K562 (cell line): Measurements from ENCODE around the gene WDR47. TPM values are rescaled to one million over a fixed set of nuclear protein-coding genes. Genes with fewer than 3 reads are reported as not detected.

ENCODE experiments used
- CBFA2T2 ChIP-seq: fragments of 450-650 bp; conservative IDR thresholded peaks from 2 replicates; pipeline ENCODE4 v1.6.1; 2017; ENCODE audit warnings: mild to moderate bottlenecking
- CC2D1A ChIP-seq: fragments of 450-650 bp; IDR thresholded peaks from 2 replicates; pipeline ENCODE4 v1.6.1; 2017; ENCODE audit warnings: mild to moderate bottlenecking
- EZH2 ChIP-seq: IDR thresholded peaks from 2 replicates; pipeline ENCODE4 v1.6.1; 2012; ENCODE audit warnings: low read depth, mild to moderate bottlenecking, inconsistent platforms, low read length, borderline replicate concordance
- FOXA1 ChIP-seq: fragments of 450-650 bp; IDR thresholded peaks from 2 replicates; pipeline ENCODE4 v1.6.1; 2016; ENCODE audit warnings: mild to moderate bottlenecking, borderline replicate concordance
- HDAC2 ChIP-seq: fragments of 450-650 bp; IDR thresholded peaks from 2 replicates; pipeline ENCODE4 v1.6.1; 2016; ENCODE audit warnings: mild to moderate bottlenecking
- HMG20B ChIP-seq: fragments of 250-450 bp; sonication (Bioruptor Pico); IDR thresholded peaks from 2 replicates; pipeline ENCODE4 v1.5.0; 2021; ENCODE audit warnings: mild to moderate bottlenecking
- KHSRP ChIP-seq: fragments of 450-650 bp; IDR thresholded peaks from 2 replicates; pipeline ENCODE4 v1.6.1; 2017
- KLF13 ChIP-seq: fragments of 450-650 bp; IDR thresholded peaks from 2 replicates; pipeline ENCODE4 v1.6.1; 2016; ENCODE audit warnings: missing genetic modification characterization, low read depth, mild to moderate bottlenecking, missing compliant biosample characterization, moderate library complexity, borderline replicate concordance
- NEUROD1 ChIP-seq: fragments of 150-350 bp; IDR thresholded peaks from 2 replicates; pipeline ENCODE4 v1.6.1; 2014; ENCODE audit warnings: borderline replicate concordance, low read length, low read depth; ENCODE audit not compliant: partially characterized antibody
- PCBP1 ChIP-seq: fragments of 200-400 bp; formaldehyde crosslinking; IDR thresholded peaks from 2 replicates; pipeline ENCODE4 v1.6.1; 2018; ENCODE audit warnings: mild to moderate bottlenecking, low read depth, low read length; ENCODE audit not compliant: poor library complexity, severe bottlenecking
- SIN3B ChIP-seq: fragments of 450-650 bp; IDR thresholded peaks from 2 replicates; pipeline ENCODE4 v1.6.1; 2017; ENCODE audit warnings: low read depth, mild to moderate bottlenecking, moderate library complexity
- SMARCA4 ChIP-seq: fragments of 450-650 bp; IDR thresholded peaks from 2 replicates; pipeline ENCODE4 v1.6.1; 2016
- TEAD1 ChIP-seq, 2 experiments: fragments of 450-650 bp in 1 of 2; sonication (generic) in 1 of 2; formaldehyde crosslinking; IDR thresholded peaks; 2 replicates each; pipeline versions ENCODE4 v1.4.0 to v1.8.0; 2020 to 2022; ENCODE audit warnings: mild to moderate bottlenecking in 2 of 2, missing genetic modification reagents in 1 of 2
- ZNF121 ChIP-seq: sonication (generic); formaldehyde crosslinking; conservative IDR thresholded peaks from 2 replicates; pipeline ENCODE4 v1.8.0; 2022; ENCODE audit warnings: missing genetic modification reagents
- ZSCAN32 ChIP-seq: fragments of 450-650 bp; formaldehyde crosslinking; IDR thresholded peaks from 2 replicates; pipeline ENCODE4 v1.4.0; 2020; ENCODE audit warnings: mild to moderate bottlenecking, moderate library complexity
- ZZZ3 ChIP-seq: fragments of 450-650 bp; IDR thresholded peaks from 2 replicates; pipeline ENCODE4 v1.6.1; 2016; ENCODE audit warnings: antibody characterized with exemption, mild to moderate bottlenecking, moderate library complexity
- polyA plus RNA-seq, 8 experiments: library from polyadenylated mRNA; depleted of rRNA in 4 of 8; stranded (reverse) in 5 of 8; unstranded in 3 of 8; fragments of >200 nt; fragmentation: Nextera tagmentation in 2 of 8; fragmentation: Illumina TruSeq in 1 of 8; extraction: Ambion mirVana in 2 of 8; extraction: Trizol in 1 of 8; gene quantifications; 2 replicates each; pipeline versions ENCODE4 v1.2.1 to v1.2.3, GENCODE V29; 2011 to 2014; ENCODE audit warnings: inconsistent platforms in 1 of 8, missing spikeins in 1 of 8
- total RNA-seq, 7 experiments: library from RNA; depleted of rRNA in 6 of 7; stranded (reverse); fragments of >200 nt in 6 of 7; fragmentation: Illumina TruSeq in 2 of 7; extraction: Trizol in 2 of 7; gene quantifications; 2 replicates each; pipeline versions ENCODE4 v1.2.1 to v1.2.3, GENCODE V29; 2011 to 2021; ENCODE audit warnings: low replicate concordance in 1 of 7
- TF ChIP-seq, protein P1 (sequence below), 2 experiments: IDR thresholded peaks; 2 replicates each; pipeline ENCODE4 v1.6.1; 2011; ENCODE audit warnings: borderline replicate concordance in 1 of 2, control low read depth in 1 of 2, low read depth in 1 of 2, low read length in 1 of 2, mild to moderate bottlenecking in 1 of 2, mixed read lengths in 1 of 2, moderate library complexity in 1 of 2; ENCODE audit not compliant: insufficient read depth in 1 of 2, insufficient read length in 1 of 2, poor library complexity in 1 of 2, severe bottlenecking in 1 of 2; ENCODE audit errors: extremely low read depth in 1 of 2
- TF ChIP-seq, protein P2 (sequence below), 2 experiments: IDR thresholded peaks in 1 of 2; conservative IDR thresholded peaks in 1 of 2; 2 replicates each; pipeline ENCODE4 v1.6.1; 2016; ENCODE audit warnings: low read depth in 2 of 2, mild to moderate bottlenecking in 1 of 2, missing compliant biosample characterization in 1 of 2, missing genetic modification characterization in 1 of 2, moderate library complexity in 1 of 2
- TF ChIP-seq, protein P3 (sequence below): sonication (generic); formaldehyde crosslinking; IDR thresholded peaks from 2 replicates; pipeline ENCODE4 v1.8.1; 2023; ENCODE audit warnings: mild to moderate bottlenecking, missing genetic modification reagents
- TF ChIP-seq, protein P4 (sequence below): fragments of 450-650 bp; IDR thresholded peaks from 2 replicates; pipeline ENCODE4 v1.6.1; 2016; ENCODE audit warnings: missing biosample characterization, missing genetic modification characterization

WDR47 gene
- total and polyA plus RNA-seq, 9 of the 15 experiments (the other 6 are each of a cell fraction or from before 2014, with no cell fraction given) = 1.3 to 10.1 (median 4.9) TPM

DNA sequence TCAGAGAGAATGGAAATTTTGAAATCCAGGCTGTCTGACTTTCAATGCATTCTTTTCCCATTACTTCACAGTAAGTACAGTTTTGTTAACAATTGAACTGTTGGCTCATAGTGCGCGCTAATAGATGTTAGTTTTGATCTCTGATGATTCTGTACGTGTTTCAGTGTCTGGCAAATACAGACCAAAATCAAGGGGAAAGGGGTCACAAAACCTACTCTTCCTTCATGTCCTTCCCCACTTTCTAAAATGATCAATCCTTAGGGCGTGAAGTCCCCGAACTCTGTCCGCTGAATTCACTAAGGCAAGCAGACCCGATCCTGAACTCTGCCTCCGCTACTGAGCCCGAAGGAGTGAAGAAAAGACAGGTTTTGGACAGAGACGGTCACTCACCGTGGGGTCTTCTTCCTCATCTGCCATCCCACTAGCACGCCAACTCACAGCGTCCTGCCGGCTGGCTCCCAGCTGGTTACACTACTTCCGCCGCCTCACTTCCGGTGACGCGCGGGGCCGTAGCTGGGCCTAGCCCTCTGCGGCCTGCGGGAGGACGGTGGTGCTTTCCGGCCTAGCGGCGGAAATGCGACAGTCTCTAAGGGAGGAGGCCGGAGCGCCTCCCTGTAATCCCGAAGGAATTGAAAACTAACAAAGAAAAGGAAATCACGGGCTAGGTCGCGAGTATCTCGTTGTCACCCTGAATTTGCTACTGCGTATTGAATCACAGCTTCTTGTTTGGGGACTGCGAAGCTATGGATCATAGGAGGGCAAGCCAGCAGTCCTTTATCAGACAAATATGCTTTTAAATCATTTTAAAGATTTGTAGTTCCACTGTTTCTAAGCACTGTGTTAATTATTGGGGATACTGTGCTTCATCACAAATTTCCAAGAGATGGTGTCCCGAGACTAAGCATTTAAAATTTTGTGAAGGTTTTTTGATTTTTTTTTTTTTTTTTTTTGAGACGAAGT lies 33.9 kb upstream of the WDR47 start, which contains the start of gene TAF13 (continued):
- TF ChIP-seq, protein P1, sequence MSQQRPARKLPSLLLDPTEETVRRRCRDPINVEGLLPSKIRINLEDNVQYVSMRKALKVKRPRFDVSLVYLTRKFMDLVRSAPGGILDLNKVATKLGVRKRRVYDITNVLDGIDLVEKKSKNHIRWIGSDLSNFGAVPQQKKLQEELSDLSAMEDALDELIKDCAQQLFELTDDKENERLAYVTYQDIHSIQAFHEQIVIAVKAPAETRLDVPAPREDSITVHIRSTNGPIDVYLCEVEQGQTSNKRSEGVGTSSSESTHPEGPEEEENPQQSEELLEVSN (IDR thresholded peaks at IDR 0.05; ENCODE audit: borderline replicate concordance in 1 of 2, extremely low read depth in 1 of 2, insufficient read depth in 1 of 2, insufficient read length in 1 of 2, low read depth in 1 of 2, low read length in 1 of 2, poor library complexity in 1 of 2, severe bottlenecking in 1 of 2) = peak in 1 of 2 experiments; percentile 52
- TF ChIP-seq CC2D1A (peak; percentile 47; the same call in 1 of the 2 replicates), HDAC2 (peak; percentile 96), SIN3B (peak; percentile 86), ZNF121 (CRISPR knock-in tag) (no peak), EZH2 (no peak), FOXA1 (no peak), ZSCAN32 (CRISPR knock-in tag) (no peak), NEUROD1 (no peak), SMARCA4 (0 out of 2 replicates have a peak, but pooled peaks have one; percentile 7), KHSRP (no peak), CBFA2T2 (no peak), PCBP1 (no peak), TEAD1 (CRISPR knock-in tag; IDR thresholded peaks at IDR 0.05) (peak in 1 of 2 experiments; percentile 42; a peak in 2 of 4 replicates), KLF13 (0 out of 2 replicates have a peak, but pooled peaks have one; percentile 25), HMG20B (CRISPR knock-in tag) (no peak), ZZZ3 (no peak; the same call in 1 of the 2 replicates)
- TF ChIP-seq, protein P2, sequence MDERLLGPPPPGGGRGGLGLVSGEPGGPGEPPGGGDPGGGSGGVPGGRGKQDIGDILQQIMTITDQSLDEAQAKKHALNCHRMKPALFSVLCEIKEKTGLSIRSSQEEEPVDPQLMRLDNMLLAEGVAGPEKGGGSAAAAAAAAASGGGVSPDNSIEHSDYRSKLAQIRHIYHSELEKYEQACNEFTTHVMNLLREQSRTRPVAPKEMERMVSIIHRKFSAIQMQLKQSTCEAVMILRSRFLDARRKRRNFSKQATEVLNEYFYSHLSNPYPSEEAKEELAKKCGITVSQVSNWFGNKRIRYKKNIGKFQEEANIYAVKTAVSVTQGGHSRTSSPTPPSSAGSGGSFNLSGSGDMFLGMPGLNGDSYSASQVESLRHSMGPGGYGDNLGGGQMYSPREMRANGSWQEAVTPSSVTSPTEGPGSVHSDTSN (CRISPR knock-in tag; IDR thresholded peaks at IDR 0.05; ENCODE audit: low read depth) = no peak
- TF ChIP-seq, protein P2 (tag; conservative IDR thresholded peaks at IDR 0.05; ENCODE audit: low read depth) = no peak
- TF ChIP-seq, protein P3, sequence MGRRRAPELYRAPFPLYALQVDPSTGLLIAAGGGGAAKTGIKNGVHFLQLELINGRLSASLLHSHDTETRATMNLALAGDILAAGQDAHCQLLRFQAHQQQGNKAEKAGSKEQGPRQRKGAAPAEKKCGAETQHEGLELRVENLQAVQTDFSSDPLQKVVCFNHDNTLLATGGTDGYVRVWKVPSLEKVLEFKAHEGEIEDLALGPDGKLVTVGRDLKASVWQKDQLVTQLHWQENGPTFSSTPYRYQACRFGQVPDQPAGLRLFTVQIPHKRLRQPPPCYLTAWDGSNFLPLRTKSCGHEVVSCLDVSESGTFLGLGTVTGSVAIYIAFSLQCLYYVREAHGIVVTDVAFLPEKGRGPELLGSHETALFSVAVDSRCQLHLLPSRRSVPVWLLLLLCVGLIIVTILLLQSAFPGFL (CRISPR knock-in tag) = no peak
- TF ChIP-seq, protein P4, sequence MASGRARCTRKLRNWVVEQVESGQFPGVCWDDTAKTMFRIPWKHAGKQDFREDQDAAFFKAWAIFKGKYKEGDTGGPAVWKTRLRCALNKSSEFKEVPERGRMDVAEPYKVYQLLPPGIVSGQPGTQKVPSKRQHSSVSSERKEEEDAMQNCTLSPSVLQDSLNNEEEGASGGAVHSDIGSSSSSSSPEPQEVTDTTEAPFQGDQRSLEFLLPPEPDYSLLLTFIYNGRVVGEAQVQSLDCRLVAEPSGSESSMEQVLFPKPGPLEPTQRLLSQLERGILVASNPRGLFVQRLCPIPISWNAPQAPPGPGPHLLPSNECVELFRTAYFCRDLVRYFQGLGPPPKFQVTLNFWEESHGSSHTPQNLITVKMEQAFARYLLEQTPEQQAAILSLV (tag) = no peak
